Transverse colon (tissue), 4 donors: ENCODE results near the gene SMC4. TPM values are rescaled to one million over a fixed set of nuclear protein-coding genes. Genes with fewer than 3 reads are reported as not detected.

Experiments used
- DNase-seq: peaks from one replicate; pipeline ENCODE4 v3.0.0-alpha.2; 2019
- H3K27ac ChIP-seq, 4 donors: fragments of 200-600 bp; sonication (generic); 2 replicates each; pipeline ENCODE4 v1.5.1; 2016 to 2018; ENCODE audit warnings: inconsistent platforms in 4 of 4
- H3K27me3 ChIP-seq: fragments of 200-600 bp; sonication (generic); 2 replicates; pipeline ENCODE4 v1.5.1; 2017; ENCODE audit warnings: inconsistent platforms
- H3K36me3 ChIP-seq, 4 donors: fragments of 200-600 bp; sonication (generic); 2 replicates each; pipeline ENCODE4 v1.5.1; 2017 to 2019; ENCODE audit warnings: inconsistent platforms in 4 of 4
- H3K4me1 ChIP-seq, 4 donors: fragments of 200-600 bp; sonication (generic); 2 replicates each; pipeline ENCODE4 v1.5.1; 2017 to 2020; ENCODE audit warnings: inconsistent platforms in 4 of 4
- H3K4me3 ChIP-seq, 4 donors: fragments of 200-600 bp; sonication (generic); 1 replicate in 1 of 4; 2 replicates in 3 of 4; pipeline versions ENCODE4 v1.5.1 to v1.6.1; 2017 to 2019; ENCODE audit warnings: inconsistent platforms in 4 of 4
- H3K9me3 ChIP-seq, 2 donors: fragments of 200-600 bp; sonication (generic); 2 replicates each; pipeline ENCODE4 v1.5.1; 2017 to 2019; ENCODE audit warnings: inconsistent platforms in 2 of 2
- EP300 ChIP-seq: sonication (generic); formaldehyde crosslinking; IDR thresholded peaks from one replicate; pipeline ENCODE4 v1.6.1; 2017; ENCODE audit warnings: antibody characterized with exemption, low read depth
- POLR2A ChIP-seq: fragments of 450-650 bp; IDR thresholded peaks from one replicate; pipeline ENCODE4 v1.6.1; 2016; ENCODE audit warnings: antibody characterized with exemption, mild to moderate bottlenecking, moderate library complexity
- POLR2AphosphoS5 ChIP-seq, 3 donors: sonication (generic); formaldehyde crosslinking; IDR thresholded peaks; one replicate each; pipeline ENCODE4 v1.6.1; 2016; ENCODE audit warnings: antibody characterized with exemption in 3 of 3
- WGBS, 2 donors: methylation state at CpG; one replicate each; pipeline ENCODE4 v1.1.5; 2018; ENCODE audit warnings: low coverage in 1 of 2; 5-methylcytosine and 5-hydroxymethylcytosine counted together
- in situ Hi-C, 4 donors: fragments of 200-750 bp; cut with MboI; loops; one replicate each; pipeline versions ENCODE4 v1.15.0 to v1.15.1; 2017; ENCODE audit warnings: low sequenced_read_pairs in 3 of 4, low pct_ligation_motif_present in 1 of 4, low pct_unique_long_range_greater_than_20kb in 1 of 4
- intact Hi-C: fragments of 100-400 bp; cut with DNase I; formaldehyde crosslinking; loops from one replicate; pipeline ENCODE4 v1.15.1; 2023; ENCODE audit warnings: low total_unique reads
- total RNA-seq, 4 donors: library from RNA; depleted of rRNA; stranded (reverse); fragments of >200 nt; gene quantifications; one replicate each; pipeline ENCODE4 v1.1.0, GENCODE V29; 2016
- TF ChIP-seq, protein P1 (sequence below), 5 experiments: fragments of 200-600 bp in 3 of 5; fragments of 450-650 bp in 2 of 5; sonication (generic) in 3 of 5; IDR thresholded peaks; 1 replicate in 2 of 5; 2 replicates in 3 of 5; pipeline ENCODE4 v1.5.1; 2016 to 2017; ENCODE audit warnings: antibody characterized with exemption in 5 of 5, inconsistent platforms in 3 of 5, mild to moderate bottlenecking in 2 of 5, moderate library complexity in 1 of 5

The SMC4 gene
- total RNA-seq, 4 donors from 2014 or later = 29.4 to 263 (median 57.9) TPM

DNA sequence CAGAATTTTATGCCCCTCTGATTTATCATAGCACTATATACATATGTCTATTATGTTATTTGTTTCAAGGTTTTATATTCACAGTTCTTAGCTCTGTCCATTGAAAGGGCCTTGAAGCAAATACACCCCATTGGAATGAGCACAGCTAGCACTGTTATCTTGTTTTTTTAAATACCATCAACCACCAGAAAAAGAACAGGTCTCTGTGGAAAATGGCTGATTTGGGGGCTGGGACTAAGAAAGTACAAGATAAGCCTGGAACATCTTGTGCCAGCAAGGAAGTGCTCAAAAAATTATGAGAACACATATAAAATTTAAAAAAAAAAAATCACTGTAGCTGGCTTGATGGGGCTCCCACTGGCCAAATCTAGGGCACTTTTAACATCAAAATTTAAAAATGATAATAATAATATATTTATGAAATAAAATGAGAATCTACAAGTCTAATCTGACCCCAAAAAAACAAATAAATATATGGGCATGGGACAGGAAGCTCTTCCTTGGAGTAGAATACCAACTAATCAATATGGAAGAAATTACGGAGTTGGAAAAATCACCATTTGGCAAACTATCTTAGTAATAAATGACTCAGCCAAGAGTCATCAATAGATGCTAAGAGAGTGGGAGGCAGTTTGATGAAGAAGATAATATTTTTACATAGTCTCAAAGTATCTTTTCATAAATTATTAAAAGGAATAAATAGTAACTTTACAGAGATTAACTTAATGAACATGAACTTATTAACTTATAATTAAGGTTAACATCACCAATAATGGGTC lies 20.9 kb upstream of the SMC4 start:
- H3K36me3 ChIP-seq = no peaks in the 10 kb centered on the region
- no peak for TF ChIP-seq POLR2AphosphoS5 (IDR thresholded peaks at IDR 0.05)
- no peak for TF ChIP-seq EP300
- TF ChIP-seq POLR2A = no peak
- TF ChIP-seq, protein P1, sequence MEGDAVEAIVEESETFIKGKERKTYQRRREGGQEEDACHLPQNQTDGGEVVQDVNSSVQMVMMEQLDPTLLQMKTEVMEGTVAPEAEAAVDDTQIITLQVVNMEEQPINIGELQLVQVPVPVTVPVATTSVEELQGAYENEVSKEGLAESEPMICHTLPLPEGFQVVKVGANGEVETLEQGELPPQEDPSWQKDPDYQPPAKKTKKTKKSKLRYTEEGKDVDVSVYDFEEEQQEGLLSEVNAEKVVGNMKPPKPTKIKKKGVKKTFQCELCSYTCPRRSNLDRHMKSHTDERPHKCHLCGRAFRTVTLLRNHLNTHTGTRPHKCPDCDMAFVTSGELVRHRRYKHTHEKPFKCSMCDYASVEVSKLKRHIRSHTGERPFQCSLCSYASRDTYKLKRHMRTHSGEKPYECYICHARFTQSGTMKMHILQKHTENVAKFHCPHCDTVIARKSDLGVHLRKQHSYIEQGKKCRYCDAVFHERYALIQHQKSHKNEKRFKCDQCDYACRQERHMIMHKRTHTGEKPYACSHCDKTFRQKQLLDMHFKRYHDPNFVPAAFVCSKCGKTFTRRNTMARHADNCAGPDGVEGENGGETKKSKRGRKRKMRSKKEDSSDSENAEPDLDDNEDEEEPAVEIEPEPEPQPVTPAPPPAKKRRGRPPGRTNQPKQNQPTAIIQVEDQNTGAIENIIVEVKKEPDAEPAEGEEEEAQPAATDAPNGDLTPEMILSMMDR (IDR thresholded peaks at IDR 0.05) = no peak
- in situ Hi-C loops (no loop called here), intact Hi-C loops (loop anchor here (10.0 kb wide), 1 partner anchor 826 kb away; no protein-coding TSS in a partner anchor)
- no peak overlapping the region for H3K4me3 ChIP-seq
- no peaks in the 10 kb centered on the region for H3K27me3 ChIP-seq
- DNase-seq = no peak
- 98 to 100% methylated on average over 1 of the region's 1 CpG for WGBS, 2 donors
- H3K27ac ChIP-seq = no peak overlapping the region
- no peaks in the 10 kb centered on the region for H3K9me3 ChIP-seq
- H3K4me1 ChIP-seq = no peaks in the 10 kb centered on the region

DNA sequence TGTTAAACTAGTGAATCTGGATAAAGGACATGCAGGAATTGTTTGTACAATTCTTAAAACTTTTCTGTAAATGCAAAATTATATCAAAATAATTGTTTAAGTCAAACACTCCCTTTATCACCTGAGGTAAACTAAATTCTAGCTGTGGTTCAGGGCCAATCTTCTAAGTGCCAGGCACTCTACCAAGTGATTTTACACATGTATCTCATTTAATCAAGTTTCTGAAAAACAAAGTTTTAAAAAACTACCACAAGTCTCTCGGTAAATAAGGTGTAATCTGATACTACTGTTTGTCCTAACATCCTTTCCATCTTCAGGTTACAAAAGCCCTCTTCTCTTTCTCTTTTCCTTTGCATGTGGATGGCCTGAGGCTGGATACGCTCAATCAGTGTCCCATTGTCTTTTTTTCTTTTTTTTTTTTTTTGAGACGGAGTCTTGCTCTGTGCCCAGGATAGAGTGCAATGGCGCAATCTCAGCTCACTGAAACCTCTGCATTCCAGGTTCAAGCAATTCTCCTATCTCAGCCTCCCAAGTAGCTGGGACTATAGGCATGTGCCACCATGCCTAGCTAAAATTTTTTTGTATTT lies 19.7 kb upstream of the SMC4 start:
- no peak overlapping the region for H3K27ac ChIP-seq
- whole genome bisulfite sequencing, 2 donors = 86 to 98% methylated on average over 4 of the region's 4 CpGs

DNA sequence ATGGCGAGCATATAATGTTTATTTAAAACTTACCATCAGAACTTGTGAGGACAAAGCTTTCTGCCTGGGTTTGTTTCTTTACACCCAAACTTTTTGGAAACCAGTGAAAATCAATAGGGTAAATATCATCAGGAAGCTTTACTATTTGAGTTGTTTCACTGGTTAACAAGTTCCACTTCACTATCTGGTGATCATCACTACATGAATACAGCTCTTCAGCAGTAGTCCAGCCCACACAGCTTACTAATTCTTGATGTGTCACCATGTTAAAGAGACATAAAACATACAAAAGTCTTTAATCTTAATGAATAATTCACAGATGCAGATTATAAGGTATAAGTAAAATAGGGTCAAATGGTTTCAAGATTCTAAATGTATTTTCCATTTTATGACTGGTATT lies 18.0 kb upstream of the SMC4 start:
- 93 to 100% methylated on average over 1 of the region's 1 CpG for WGBS, 2 donors
- TF ChIP-seq, protein P1 (IDR thresholded peaks at IDR 0.05) = no peak
- Histone ChIP-seq H3K27me3 (no peaks in the 10 kb centered on the region), H3K36me3 (no peaks in the 10 kb centered on the region), H3K4me1 (peaks cover 0 to 17% (median 0%) of the 10 kb centered on the region in 4 donors), H3K9me3 (no peaks in the 10 kb centered on the region), H3K27ac (no peak overlapping the region), H3K4me3 (no peak overlapping the region)
- in situ Hi-C loops = no loop called here
- no peak for DNase-seq
- intact Hi-C loops = no loop called here

More for the DNA sequence above, 19.7 kb upstream of the SMC4 start:
- Histone ChIP-seq H3K4me3 (no peak overlapping the region), H3K4me1 (peaks cover 0 to 6% (median 0%) of the 10 kb centered on the region in 4 donors), H3K36me3 (no peaks in the 10 kb centered on the region), H3K27me3 (no peaks in the 10 kb centered on the region), H3K9me3 (no peaks in the 10 kb centered on the region)
- no peak for DNase-seq
- in situ Hi-C loops (no loop called here), intact Hi-C loops (loop anchor here (10.0 kb wide), 1 partner anchor 825 kb away; no protein-coding TSS in a partner anchor)
- TF ChIP-seq POLR2AphosphoS5 (IDR thresholded peaks at IDR 0.05) = no peak
- no peak for TF ChIP-seq EP300
- TF ChIP-seq, protein P1 (IDR thresholded peaks at IDR 0.05) = no peak
- TF ChIP-seq POLR2A = no peak

DNA sequence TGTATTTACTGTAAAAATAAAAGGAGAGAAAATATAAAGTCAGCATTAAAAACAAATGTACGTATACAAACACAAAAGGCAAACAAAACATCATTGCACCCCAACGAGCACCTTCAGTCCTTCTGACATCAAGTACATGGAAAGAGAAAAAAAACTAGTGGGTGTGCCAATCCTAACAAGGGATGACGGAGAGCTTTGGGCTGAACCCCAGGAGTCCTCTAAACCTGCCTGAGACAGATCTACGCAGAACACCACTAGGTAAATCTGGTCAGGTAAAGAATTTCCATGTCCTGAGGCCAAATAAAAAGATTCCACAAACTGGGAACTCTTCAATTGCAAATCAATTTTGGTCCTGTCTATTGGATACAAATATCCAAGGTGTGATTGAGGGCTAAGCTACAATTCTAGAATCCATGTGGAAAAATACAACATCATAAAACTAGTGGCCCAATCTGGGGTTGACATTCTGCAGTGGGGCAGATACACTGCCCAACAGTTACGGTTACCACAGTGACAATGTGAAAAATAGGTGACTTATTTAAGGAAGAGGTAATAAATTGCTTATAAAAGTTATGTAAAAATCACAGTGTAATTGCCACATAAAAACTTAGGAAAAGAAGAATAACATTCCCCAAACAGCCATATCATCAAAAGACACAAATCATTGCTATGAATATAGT lies 14.7 kb upstream of the SMC4 start:
- no peak for TF ChIP-seq POLR2A
- TF ChIP-seq, protein P1 (IDR thresholded peaks at IDR 0.05) = peak in 1 of 5 experiments; percentile 11
- H3K27ac ChIP-seq = no peak overlapping the region
- H3K27me3 ChIP-seq = no peaks in the 10 kb centered on the region
- no peak for DNase-seq
- in situ Hi-C loops (no loop called here), intact Hi-C loops (no loop called here)
- 50 to 72% methylated on average over 2 to 5 of the region's 5 CpGs for WGBS, 2 donors
- H3K36me3 ChIP-seq = no peaks in the 10 kb centered on the region
- H3K4me1 ChIP-seq = peaks cover 0 to 17% (median 0%) of the 10 kb centered on the region in 4 donors
- H3K9me3 ChIP-seq = no peaks in the 10 kb centered on the region
- H3K4me3 ChIP-seq = no peak overlapping the region
